SKM-1 treated with dmso at 0.1 percent for 144 hours (cell line): ENCODE data around the gene STX1A.

Source experiments
- DNase-seq: peaks from one replicate; lab custom pipeline; 2025; ENCODE audit not compliant: unreplicated experiment; lab: John Stamatoyannopoulos, UW

The STX1A gene

GRCh38 chr7:73718905-73719805 is at the start of gene STX1A:
Gene STX1A, minus strand, starts transcription at chr7:73719669. Its CDS starts 38 bp downstream, at chr7:73719631.
- DNase-seq, result no peak

- no peak for DNase-seq
Observed at GRCh38 chr7:73768641-73769480, 49.4 kb upstream of the STX1A start.

- no peak for DNase-seq
Observed at GRCh38 chr7:73766556-73767229, 47.2 kb upstream of the STX1A start.

- no peak for DNase-seq
Observed at GRCh38 chr7:73762659-73762999, 43.2 kb upstream of the STX1A start.

- no peak for DNase-seq
Observed at GRCh38 chr7:73761854-73762658, 42.6 kb upstream of the STX1A start.

- no peak for DNase-seq
Observed at GRCh38 chr7:73758581-73759138, 39.2 kb upstream of the STX1A start.

- peak; percentile 78 for DNase-seq
Observed at GRCh38 chr7:73749931-73750776, 30.7 kb upstream of the STX1A start.

- DNase-seq, result no peak
Observed at GRCh38 chr7:73746378-73746777, 26.9 kb upstream of the STX1A start.

GRCh38 chr7:73742753-73743641 is 23.5 kb upstream of the STX1A start:
- no peak for DNase-seq

- DNase-seq, result no peak
Observed at GRCh38 chr7:73742338-73742752, 22.9 kb upstream of the STX1A start.

GRCh38 chr7:73741600-73741999 is 22.1 kb upstream of the STX1A start:
- no peak for DNase-seq

GRCh38 chr7:73740771-73741170 is 21.3 kb upstream of the STX1A start:
- DNase-seq, result no peak

GRCh38 chr7:73740212-73740611 is 20.7 kb upstream of the STX1A start:
- DNase-seq, result no peak

- DNase-seq, result no peak
Observed at GRCh38 chr7:73739387-73739767, 19.9 kb upstream of the STX1A start.

GRCh38 chr7:73738612-73739386 is 19.3 kb upstream of the STX1A start, which contains the start of gene ABHD11:
Gene ABHD11, minus strand, starts transcription at chr7:73738802. Its CDS starts 32 bp downstream, at chr7:73738770.
- DNase-seq, result peak; percentile 87

GRCh38 chr7:73738220-73738611 is 18.7 kb upstream of the STX1A start:
- DNase-seq, result no peak

GRCh38 chr7:73737491-73738219 is 18.2 kb upstream of the STX1A start:
- DNase-seq, result no peak
